Globus pallidus (tissue), 1 donor: ENCODE data around the gene ATRN.

Experiments
- DNase-seq: peaks from one replicate; pipeline ENCODE4 v3.0.0-alpha.2; 2015; ENCODE audit warnings: low spot score

ATRN gene

DNA sequence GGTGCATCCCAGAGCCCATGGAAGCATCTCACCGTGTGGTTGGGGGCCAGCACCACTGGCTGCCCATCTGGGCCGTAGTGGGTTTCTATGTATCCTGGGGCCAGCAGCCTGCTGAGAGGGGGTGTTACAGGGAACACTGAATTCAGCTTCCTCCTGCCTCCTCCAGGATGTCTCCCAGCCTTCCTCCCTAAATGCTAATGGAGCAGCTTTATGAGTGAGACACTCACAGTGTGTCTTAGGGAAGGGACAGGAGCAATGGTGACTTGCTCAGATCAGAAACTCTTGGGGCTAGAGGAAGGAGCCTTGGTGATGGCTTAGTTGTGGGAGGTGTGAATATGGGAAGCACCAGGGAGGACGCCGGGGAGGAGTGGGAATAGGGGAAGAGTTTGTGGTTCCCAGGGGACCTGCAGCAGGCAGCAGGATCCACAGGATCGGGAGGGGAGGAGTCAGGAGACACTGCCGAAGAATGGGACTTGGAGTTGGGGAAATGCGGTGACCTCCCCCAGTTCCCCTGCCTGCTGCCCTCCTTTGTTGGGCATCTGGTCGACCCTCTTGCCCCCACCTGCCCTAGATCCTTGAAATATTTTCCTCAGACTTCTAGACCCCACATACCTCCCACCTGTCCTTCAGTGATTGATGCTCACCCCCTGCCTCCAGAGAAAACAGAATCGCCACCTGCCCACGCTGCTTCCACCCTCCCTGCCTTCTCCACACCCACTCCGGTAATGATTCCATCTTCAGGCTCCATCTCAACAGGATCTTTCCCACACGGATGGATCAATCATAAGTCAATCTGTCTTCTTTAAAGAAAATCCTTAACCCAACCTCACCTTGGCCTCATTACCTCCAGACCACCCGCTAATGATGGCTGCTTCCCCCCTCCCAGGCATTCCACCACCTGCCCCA, 204.4 kb downstream of the ATRN start:
- DNase-seq: no peak

DNA sequence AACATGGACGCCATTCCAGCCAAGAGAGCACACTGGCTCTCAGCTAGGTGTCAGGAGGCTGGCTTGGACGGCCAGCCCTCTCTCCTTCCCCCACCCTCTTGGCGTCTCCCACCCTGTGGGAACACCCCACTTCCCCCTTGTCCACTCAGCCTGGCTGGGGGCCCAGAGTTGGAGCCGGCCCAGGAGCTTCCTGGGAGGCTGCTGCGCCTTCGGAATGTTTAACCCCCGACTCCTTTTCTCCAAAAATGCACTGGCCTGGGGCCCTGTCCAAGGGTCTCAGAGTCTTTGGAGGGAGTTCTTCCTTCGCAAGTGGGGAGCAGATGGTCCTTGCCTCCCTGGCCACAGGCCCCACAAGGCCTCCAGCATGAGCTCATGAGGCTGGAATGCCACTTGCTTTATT, 206.9 kb downstream of the ATRN start:
- DNase-seq: peak; percentile 51

DNA sequence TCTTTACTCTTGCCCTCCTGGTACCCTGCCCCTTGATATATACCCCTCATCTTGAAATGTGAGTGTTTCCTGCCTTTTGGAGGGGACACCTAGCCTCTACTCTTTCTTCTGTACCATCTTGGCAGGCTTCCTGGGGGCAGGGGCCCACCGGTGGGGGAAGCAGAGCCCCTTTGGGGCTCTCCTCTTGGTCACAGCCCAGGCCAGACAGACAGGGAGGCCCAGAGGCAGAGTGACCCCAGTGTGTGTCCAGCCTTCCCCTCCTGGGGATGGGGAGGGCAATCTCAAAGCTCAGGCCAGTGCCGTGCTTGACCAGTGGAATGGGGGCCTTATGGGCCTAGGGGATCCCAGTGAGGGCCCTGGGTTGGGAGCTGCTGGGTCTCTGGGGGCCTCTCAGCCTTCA, 207.4 kb downstream of the ATRN start:
- DNase-seq: no peak

DNA sequence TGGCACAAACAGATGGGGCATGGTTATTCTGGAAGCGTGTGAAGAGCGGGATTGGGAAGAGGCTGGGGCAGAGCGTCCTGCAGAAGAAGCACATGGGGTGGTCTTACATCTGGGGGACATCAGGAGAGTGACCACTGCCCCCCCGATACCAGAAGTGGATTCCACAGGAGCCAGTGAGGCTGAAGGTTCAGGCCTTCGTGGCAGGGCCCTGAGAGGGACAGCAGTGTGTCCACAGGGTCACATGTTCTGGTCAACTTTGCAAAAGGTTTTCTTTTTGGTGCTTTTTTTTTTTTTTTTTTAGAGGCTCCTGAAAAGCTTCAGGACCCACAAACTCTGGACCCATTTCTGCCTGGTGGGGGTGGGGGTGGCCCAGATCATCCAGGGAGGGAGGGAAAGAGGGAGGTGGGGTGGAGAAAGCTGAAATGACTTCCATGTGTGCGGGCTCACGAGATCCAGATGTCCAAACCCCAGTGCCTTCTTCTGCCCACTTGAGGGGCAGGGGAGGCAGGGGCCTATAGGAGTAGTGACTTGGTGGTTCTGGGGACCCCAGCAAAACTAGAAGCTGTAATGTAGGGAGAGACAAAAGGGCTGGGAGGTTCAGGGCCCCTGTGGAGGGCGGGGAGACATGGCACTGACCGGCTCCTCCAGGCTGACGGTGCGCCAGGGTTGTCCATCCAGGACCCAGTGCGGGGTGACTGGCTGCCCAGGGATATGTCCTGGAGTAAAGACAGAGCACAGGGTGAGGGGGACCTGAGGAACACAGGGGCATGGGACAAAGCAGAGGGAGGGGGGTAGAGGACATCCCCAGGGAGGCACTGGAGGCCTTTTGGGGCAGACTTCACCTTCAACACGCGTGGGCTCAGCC, 208.3 kb downstream of the ATRN start:
- no peak for DNase-seq

DNA sequence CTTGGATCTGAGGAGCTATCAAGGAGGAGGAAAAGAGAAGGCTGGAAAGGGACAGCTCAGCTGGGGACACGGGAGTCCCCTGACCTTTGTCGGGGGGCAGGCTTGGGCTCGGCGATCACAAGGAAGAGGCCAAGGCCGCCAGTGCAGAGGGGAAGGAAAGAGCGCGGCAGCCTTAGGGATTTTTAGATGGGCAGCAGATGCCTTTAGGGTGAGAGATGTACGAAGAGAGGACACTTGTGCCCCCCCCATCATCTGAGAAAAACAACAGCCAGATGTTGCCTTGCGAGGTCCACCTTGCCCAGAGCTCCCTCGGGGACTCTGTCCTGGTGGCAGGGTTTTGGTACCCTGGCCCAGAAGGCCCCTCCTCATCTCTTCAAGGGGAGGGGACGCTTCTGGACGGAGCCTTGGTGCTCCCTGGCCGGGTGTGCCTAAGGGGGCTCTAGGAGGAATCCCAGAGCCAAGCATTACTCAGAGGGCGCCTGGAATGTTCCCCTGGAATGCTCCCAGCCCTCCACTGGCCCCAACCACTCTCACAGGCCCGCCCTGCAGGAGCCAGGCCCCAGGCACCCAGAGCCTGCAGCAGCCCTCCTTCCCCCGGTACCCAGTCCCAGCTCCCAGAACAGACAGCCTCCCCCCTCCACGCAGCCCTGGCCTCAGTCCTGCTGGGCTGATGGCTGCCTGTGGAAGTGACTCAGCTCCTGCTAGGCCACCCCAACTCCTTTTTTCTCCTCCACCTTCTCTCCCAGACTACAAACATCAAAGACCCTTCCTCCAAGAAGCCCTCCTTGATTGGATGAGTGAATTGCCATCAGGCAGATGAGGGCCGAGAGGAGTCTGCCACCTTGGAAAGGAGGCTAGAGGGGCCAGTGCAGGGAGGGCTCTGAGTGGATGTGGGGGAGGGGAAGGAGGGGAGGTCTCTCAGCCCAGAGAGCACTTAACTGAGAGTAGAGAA, 209.2 kb downstream of the ATRN start:
- no peak for DNase-seq

DNA sequence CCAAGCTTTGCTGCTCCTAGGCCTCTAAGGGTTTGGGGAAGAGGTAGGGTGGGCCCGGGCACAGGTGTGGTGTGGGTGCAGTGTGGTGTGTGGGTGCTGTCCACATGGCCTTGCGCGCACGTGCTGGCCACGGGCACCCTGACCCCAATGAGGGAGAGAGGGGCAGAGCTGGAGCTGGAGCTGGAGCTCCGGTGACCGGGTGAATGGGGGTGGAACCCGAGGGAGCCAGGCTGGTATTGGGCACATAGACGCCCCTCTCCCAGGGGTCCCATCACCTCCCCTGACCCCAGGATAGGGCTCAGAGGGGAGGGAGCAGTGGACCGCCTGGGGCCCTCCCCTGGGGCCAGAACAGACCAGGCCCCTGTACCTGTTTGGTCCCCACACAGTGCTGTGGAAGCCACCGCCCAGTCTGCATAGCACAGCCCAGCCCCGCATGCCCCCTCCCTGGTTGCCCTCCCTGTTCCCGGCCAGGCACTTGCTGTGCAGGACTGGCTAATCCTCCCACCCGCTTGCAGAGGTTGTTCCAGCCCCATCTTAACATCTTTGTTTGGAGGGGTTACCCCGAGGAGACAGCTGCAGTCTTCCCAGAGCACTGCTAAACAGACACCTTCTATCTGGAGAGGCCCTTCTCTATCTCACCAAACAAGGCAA, 210.0 kb downstream of the ATRN start:
- no peak for DNase-seq

DNA sequence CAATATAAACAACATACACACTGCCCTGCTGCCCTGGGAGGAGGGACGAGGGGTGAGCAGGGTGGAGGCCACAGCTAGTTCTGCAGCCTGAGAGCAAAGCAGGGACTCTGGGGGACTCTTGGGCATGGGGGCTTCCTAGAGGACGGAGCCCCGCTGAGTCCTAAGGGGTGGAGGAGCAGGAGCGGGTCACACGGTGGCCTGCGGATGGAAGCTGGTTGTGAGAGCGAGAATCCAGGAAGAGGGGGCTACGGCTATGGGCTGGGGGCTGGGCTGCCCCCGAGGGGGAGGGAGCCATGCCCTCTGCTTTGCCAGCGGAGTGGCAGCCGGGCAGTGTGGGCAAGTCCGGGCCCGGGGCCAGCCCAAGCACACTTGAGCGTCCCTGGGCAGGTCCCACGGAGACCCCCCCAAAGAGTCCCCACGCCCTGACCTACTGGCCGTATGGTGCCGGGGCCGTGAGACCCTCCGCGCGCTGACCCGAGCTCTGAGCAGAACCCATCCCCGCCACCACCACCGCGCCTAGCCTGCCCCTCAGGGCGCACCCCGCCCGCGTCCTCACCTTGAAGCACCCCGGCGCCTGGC, 210.6 kb downstream of the ATRN start:
- DNase-seq: no peak

DNA sequence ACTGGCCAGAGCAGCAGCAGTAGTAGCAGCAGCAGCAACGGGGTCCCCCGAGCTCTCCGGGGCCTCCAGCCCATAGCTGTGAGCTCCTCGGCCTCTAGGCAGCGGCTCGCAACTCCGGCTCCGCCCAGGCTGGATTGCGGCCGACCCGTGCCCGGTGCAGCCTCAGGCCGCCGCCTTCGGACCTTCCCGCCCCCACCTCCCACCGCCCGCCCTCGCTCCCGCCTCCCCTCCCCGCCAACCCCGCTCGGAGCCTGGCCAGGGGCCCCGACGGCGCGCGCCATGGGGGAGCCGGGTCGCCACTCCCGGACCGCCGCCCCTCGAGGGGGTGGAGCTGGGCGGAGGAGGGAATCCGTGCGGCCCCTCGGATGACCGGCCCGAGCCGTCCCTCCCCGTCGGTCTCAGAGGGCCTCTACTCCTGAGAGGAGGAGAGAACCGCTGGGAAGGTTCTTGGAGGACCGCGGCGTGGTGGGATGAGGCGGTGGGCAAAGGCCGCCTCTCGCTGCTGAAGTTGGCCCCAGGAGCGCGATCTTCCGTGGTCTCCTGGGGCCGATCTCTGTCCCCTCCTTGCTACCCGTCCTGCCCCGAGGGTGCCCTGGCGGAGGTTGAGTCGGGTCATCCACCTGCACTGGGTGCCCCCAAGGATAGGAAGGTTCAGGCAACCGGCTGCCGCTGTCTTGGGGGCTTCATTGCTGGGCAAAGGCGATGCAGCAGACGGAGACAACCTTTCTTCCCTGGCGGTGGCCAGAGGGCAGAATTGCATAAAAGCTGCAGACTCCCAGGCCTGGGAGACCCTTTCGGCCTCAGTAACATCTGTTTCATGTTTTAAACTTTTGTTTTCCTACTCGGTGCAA, 211.3 kb downstream of the ATRN start, which contains the start of gene ADAM33:
ADAM33 (minus strand) TSS at position 80 of the 851 bp plus-strand sequence; CDS start at position 74, 6 bp downstream.
- no peak for DNase-seq

DNA sequence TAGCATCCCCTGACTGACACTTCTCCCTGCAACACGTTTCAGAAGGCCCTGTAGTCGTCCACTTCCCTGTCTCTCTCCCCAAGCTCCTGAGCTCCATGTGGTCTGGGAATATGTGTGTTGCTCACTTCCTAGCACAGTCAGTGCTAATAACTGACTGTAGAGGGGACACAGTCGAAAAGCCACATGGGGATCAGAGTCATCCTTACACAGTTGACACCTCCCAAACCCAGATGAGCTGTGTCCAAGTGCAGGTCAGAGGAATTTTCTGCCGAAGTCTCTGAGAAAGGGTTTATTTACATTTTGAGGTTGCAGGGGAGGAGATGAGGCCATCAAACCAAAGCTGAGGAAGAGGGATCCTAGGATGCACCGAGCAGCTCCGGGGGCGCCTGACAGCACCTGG, 214.5 kb downstream of the ATRN start:
- DNase-seq: no peak

DNA sequence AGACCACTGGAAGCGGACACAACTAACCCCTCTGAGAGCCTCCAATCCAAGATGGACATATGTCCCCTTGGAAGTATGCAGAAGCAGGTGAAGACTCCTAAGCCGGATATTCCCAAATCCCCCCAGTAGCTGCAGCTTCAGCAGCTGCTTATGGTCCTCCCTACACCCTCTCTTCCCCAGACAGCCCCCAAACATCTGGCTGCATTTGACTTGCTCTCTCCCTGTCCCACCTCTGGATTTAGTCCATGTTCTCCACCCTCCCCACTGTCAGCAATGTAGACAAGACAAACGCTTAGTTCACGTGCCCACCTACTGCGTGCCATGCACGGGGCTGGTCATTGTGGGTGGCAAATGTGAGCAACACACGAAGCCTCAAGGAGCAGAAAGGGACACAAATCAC, 215.6 kb downstream of the ATRN start:
- no peak for DNase-seq

DNA sequence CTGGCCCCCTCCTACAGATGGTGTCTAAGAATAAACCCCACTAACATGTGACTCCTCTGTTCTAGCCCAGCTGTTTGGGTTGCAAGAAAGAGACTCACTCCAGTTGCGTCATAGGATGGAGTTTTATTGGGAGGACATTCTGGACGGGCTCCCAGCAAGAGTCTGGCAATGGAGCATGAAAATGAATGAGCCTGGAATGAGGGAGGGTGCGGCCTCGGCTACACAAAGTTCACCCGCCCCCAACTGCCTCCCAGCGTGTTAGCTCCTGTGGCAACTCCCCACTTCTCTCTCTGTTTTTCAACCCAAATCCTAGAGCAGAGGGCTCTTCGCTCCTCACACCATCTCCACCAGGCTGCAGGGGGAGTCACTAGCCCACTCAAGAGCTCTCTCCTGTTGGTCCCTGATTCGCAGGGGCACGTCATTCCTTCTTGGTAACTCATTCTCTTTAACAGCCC, 216.1 kb downstream of the ATRN start:
- DNase-seq: peak; percentile 73

DNA sequence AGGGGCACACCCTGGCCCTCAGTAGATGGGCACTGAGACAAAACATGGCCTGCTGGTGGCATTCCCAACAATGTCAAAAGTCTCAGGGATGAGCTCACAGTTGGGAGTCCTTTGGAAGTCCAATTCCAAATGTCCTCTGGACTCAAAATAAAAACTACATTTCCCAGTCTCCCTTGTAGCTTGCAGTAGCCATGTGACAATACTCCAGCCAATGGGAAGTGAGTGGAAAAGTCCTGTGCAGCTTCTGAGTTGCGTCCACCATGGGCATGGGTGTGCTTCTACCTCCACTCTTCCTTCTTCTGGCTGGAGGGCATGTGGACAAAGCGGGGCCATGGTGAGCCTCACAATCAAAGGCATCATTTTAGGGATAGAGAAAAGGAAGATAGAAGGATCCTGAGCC, 216.8 kb downstream of the ATRN start:
- DNase-seq: peak; percentile 21

DNA sequence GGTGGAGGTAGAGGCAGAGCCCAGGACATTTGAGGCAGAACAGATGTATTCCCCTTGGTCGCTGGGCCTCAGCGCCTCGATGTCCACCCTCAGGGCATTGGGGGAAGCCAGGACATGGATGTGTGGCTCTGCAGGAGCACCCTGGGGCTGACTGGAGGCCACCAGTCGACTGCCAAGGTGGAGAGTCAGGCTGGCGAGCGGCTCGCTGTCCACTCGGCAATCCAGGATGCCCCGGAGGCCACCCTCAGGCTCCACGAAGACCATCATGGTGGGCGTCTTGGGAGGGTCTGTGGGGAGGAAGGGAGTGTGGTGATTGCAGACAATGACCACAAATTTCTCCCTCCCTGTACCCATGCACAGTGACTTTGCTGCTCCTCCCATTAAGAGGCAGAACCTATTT, 219.2 kb downstream of the ATRN start:
- no peak for DNase-seq

DNA sequence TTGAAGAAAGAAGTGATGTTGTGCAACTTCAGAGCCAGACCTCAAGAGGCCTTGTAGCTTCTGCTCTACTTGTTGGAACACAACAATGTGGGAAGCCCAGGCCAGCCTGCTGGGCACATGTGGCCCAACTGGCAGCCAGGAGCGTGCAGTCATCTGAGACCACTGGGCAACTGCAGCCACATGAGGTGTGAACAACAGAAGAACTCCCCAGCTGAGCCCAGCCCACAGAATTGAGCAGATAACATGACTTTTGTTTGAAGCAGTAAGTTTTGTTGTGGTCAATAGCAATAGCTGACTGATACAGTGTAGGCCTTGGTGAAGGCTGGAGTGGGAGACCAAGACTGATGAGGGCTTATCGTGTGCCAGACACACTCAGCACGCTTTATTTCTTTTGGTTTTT, 219.6 kb downstream of the ATRN start:
- DNase-seq: no peak

DNA sequence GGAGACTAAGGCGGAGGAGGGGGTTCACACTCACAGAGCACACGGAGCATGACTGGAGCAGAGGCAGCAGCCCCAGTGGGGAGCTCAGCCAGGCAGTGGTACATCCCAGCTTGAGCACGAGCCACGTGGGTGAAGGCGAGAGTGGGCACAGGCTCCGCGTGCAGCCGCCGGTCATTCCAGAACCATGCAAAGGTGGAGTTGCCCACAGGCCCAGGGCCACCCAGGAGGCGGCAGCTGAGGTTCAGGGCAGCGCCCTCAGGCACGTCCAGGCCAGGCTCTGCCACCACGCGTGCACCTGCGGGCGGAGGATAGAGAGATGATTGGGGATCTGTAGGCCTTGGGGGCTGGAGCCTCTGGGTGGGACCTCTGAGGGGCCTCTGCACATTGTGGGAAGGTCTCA, 220.5 kb downstream of the ATRN start:
- DNase-seq: no peak

DNA sequence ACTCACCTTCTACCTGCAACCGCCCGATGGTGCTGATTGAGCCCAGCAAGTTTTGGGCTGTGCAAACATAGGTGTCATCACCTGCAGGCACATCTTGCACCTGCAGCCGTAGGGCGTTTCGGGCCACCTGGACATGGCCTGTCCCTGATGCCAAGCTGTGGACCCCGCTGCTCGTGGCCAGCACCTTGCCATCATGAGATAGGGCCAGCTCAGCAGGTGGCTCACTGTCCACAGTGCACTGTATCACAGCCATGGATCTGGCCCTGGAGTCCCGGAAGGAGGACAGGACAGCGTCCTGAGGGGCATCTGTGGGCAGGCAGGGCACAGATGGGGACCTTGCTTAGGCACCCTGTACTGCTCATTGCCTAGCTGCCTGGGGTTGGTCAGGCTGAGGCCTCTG, 221.1 kb downstream of the ATRN start:
- no peak for DNase-seq

DNA sequence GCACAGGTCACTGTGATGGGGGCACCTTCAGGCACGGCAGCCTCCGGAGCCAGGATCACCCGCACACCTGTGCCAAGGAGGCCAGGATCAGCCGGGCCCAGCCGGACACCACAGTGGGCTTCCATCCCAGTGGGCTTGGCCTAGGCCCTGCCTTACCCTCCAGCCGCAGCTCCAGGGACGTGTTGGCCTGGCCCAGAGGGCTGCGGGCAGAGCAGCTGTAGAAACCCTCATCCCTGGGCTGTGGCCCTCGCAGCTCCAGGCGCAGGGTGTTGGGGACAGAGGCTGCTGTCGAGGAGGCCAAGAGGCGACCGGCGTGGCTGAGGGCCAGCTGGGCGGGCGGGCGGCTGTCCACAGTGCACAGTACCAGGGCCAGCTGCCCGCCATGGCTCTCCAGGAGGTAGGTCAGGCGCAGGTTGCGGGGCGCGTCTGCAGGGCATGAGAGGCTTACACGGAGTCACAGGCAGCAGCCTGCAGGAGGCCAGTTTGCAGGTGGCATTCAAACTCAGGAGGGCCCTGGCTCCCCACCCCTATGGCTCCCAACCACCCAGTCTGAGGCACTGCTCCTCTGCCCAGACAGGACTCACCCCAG, 222.0 kb downstream of the ATRN start:
- DNase-seq: no peak

DNA sequence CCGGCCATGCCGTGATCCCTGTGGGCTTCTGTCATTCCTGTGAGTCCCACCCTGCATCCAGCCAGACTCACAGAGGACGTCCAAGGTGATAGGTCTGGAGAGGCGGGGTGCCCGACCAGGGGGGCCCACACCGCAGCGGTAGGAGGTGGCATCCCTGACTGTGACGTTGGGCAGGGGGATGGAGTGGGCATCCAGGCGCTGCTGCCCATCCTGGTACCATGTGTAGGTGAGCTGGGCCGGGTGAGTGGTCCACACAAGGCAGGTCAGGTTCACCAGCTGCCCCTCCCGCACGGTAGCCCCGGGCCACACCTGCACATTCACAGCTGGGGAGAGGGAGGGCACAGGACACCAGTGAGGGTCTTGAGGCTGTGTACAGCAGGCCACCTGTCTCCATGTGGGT, 222.6 kb downstream of the ATRN start:
- no peak for DNase-seq

DNA sequence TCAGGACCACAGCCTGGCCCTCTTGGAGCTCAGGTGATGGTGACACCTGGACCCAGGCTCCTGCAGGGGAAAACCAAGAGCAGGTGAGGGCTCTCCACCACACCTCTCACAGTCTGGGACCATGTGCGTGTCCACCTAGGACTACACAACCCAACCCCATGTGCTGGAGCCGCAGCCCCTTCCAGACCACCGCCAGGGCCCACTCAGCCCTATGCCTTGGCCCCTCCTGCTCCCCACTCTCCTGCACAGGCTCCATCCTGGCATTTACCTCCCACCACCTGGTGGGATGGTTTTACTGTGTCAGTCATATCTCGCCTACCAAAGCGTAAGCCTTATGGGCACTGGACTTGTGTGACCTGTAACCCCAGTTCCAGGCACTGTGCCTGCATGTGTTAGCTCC, 224.0 kb downstream of the ATRN start:
- no peak for DNase-seq

DNA sequence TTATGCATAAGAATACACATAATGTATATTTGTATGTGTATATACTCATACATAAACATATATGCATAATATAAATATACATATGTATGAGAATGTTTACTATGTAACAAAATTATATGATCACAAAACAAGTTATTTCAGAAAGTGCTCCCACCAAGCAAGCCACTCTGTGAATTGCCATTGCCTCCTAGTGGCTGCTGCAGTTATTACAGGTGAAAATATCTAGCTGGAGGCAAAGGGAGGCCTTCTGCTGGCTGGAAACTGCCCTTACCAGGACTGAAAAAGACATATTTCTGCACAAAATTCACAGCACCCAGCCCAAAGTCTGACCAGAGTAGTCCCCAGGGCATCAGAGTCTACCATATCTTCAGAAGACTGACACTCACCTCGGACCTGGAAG, 225.4 kb downstream of the ATRN start:
- no peak for DNase-seq
